Neural progenitor cell (in vitro differentiated cells): Measurements from ENCODE around the gene SYNGR2.

ENCODE experiments used
- CTCF ChIP-seq: fragments of 200-600 bp; sonication (generic); IDR thresholded peaks from 2 replicates; pipeline ENCODE4 v1.5.1; 2017; ENCODE audit warnings: antibody characterized with exemption, mild to moderate bottlenecking
- EZH2 ChIP-seq: fragments of 200-600 bp; sonication (generic); IDR thresholded peaks from 2 replicates; pipeline ENCODE4 v1.6.1; 2017; ENCODE audit warnings: antibody characterized with exemption, mild to moderate bottlenecking, moderate library complexity

- TF ChIP-seq CTCF (no peak), EZH2 (no peak)
Measured at GRCh38 chr17:78120537-78120936, 47.8 kb upstream of the SYNGR2 start.
